Measurements from ENCODE around the gene GAL3ST3. TPM values are rescaled to one million over a fixed set of nuclear protein-coding genes. Genes with fewer than 3 reads are reported as not detected.

The GAL3ST3 gene
- total RNA-seq, 3 donors from 2014 or later: not detected

- H3K4me3 Mint-ChIP-seq: no peak overlapping the region
- no peak for ATAC-seq
- peaks cover 71% of the 10 kb centered on the region for H3K36me3 Mint-ChIP-seq (ENCODE audit: insufficient read depth)
- no peak for DNase-seq
- no peaks in the 10 kb centered on the region for H3K27me3 Mint-ChIP-seq (ENCODE audit: low read depth)
- peaks cover 42% of the 10 kb centered on the region for H3K4me1 Mint-ChIP-seq (ENCODE audit: low read depth)
- no peaks in the 10 kb centered on the region for H3K9me3 Mint-ChIP-seq
Observed at GRCh38 chr11:66062408-66062807, 13.4 kb upstream of the GAL3ST3 start.

DNA sequence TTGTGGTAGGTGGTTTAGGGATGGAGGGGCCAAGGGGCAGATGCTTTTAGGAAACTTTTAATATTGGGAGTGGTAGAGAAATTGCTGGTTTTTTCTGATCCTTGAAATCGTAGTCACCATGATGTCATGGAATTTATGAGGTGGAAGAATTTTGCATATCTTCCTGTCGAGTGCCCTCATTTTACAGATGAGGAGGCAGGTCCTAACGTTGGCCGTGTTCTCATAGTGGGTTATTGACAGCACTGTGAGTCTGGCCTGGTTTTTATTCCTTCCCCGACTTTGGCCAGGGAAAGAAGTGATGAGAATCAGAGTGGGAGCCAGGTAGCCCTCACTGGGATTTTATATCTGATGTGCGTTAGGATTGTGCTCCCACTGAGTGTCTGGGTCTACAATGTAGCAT is 12.3 kb upstream of the GAL3ST3 start:
- Mint-ChIP-seq H3K36me3 (ENCODE audit: insufficient read depth) (peaks cover 68% of the 10 kb centered on the region), H3K4me3 (peak overlapping the region; percentile 57), H3K4me1 (ENCODE audit: low read depth) (peaks cover 31% of the 10 kb centered on the region), H3K27me3 (ENCODE audit: low read depth) (no peaks in the 10 kb centered on the region), H3K9me3 (no peaks in the 10 kb centered on the region)
- ATAC-seq (no peak), DNase-seq (no peak)

DNA sequence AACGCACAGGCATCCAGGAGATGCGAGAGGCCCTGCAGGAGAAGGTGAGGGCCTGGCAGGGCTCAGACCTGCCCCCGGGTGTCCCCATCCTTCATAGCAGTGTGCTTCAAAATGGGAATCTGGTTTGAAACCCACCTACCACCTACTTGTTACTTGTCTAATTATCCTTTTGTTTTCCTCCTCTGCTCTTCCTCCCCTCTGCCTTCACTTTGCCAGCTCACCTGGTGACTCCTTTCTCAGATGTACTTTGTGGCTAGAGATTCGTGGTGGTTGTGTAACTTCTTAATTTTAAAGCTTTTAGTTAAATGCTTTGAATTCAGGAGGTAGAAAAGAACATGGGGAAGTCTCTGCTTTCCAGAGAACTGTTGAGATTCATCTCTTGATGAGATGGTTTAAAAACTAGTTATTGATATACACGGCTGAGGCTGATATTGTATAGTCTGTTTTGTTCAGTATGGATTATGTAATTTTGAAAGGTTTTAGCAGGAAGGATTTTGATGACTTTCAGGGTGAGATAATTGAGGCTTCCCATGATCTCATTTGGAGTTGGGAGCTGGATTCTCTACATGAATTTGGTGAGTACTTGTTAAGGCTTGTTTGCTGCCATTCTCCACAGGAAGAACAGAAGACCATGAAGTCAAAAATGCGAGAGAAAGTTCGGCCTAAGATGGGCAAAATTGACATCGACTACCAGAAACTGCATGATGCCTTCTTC is 11.2 kb upstream of the GAL3ST3 start:
- H3K36me3 Mint-ChIP-seq (ENCODE audit: insufficient read depth): peaks cover 68% of the 10 kb centered on the region
- no peaks in the 10 kb centered on the region for H3K27me3 Mint-ChIP-seq (ENCODE audit: low read depth)
- H3K4me3 Mint-ChIP-seq: no peak overlapping the region
- no peaks in the 10 kb centered on the region for H3K9me3 Mint-ChIP-seq
- ATAC-seq (no peak), DNase-seq (no peak)
- H3K4me1 Mint-ChIP-seq (ENCODE audit: low read depth): peaks cover 29% of the 10 kb centered on the region

DNA sequence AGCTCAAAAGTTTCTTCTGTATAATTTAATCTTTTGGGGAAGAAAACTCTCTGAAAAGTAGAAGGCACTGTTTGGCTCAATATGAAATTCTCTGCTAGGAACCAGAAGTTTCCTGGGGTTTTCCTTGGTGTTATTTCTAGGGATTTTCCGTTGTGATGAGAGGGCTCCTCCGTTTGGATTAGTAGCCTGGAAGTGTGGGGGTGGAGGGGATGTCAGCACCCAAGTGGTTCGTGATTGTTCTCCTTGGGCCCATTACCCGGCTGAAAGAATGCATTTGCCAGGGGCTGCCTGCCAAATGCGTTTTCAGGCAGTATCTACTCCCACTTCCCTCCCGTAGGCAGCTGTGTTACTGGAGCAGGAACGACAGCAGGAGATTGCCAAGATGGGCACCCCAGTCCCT is 7.5 kb upstream of the GAL3ST3 start:
- Mint-ChIP-seq H3K9me3 (no peaks in the 10 kb centered on the region), H3K4me3 (no peak overlapping the region), H3K27me3 (ENCODE audit: low read depth) (no peaks in the 10 kb centered on the region), H3K36me3 (ENCODE audit: insufficient read depth) (peaks cover 56% of the 10 kb centered on the region), H3K4me1 (ENCODE audit: low read depth) (peaks cover 28% of the 10 kb centered on the region)
- DNase-seq (no peak), ATAC-seq (no peak)

- H3K9me3 Mint-ChIP-seq: no peaks in the 10 kb centered on the region
- H3K4me3 Mint-ChIP-seq: peak overlapping the region; percentile 34
- ATAC-seq (no peak), DNase-seq (no peak)
- no peaks in the 10 kb centered on the region for H3K27me3 Mint-ChIP-seq (ENCODE audit: low read depth)
- H3K4me1 Mint-ChIP-seq (ENCODE audit: low read depth): peaks cover 26% of the 10 kb centered on the region
- peaks cover 45% of the 10 kb centered on the region for H3K36me3 Mint-ChIP-seq (ENCODE audit: insufficient read depth)
Observed at GRCh38 chr11:66055021-66055420, 6.1 kb upstream of the GAL3ST3 start.

DNA sequence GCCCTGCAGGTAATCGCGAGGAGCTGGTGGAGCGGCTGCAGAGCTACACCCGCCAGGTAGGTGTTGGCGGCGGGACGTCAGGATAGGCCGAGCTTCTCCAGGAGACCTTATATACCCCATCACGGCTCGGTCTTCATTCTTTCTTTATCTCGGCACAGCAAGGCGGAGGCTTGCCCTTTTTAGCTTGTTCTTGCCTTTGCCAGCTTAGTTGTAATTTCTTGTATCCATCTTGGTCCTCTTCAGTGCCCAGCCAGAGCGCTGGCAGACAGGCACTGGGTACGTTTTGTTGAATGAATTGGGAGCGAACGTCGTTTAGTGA is 3.7 kb upstream of the GAL3ST3 start:
- no peak for ATAC-seq
- Mint-ChIP-seq H3K36me3 (ENCODE audit: insufficient read depth) (peaks cover 31% of the 10 kb centered on the region), H3K4me3 (peak overlapping the region; percentile 100), H3K4me1 (ENCODE audit: low read depth) (peaks cover 29% of the 10 kb centered on the region), H3K9me3 (no peaks in the 10 kb centered on the region), H3K27me3 (ENCODE audit: low read depth) (peaks cover 3% of the 10 kb centered on the region)
- DNase-seq: no peak

- Mint-ChIP-seq H3K4me1 (ENCODE audit: low read depth) (peaks cover 29% of the 10 kb centered on the region), H3K9me3 (no peaks in the 10 kb centered on the region), H3K36me3 (ENCODE audit: insufficient read depth) (peaks cover 28% of the 10 kb centered on the region), H3K4me3 (peak within 1 kb of the TSS; percentile 100), H3K27me3 (ENCODE audit: low read depth) (peaks cover 3% of the 10 kb centered on the region)
- DNase-seq (peak; percentile 92), ATAC-seq (peak; percentile 99)
Observed at GRCh38 chr11:66051766-66052663, 3.1 kb upstream of the GAL3ST3 start, which contains the start of gene SF3B2. Gene SF3B2, plus strand, starts transcription at chr11:66052364. Its CDS starts 21 bp downstream, at chr11:66052385.

- peaks cover 29% of the 10 kb centered on the region for H3K4me1 Mint-ChIP-seq (ENCODE audit: low read depth)
- H3K36me3 Mint-ChIP-seq (ENCODE audit: insufficient read depth): peaks cover 24% of the 10 kb centered on the region
- peaks cover 3% of the 10 kb centered on the region for H3K27me3 Mint-ChIP-seq (ENCODE audit: low read depth)
- H3K4me3 Mint-ChIP-seq: peak overlapping the region; percentile 100
- H3K9me3 Mint-ChIP-seq: no peaks in the 10 kb centered on the region
- DNase-seq (no peak), ATAC-seq (no peak)
Observed at GRCh38 chr11:66051371-66051765, 2.4 kb upstream of the GAL3ST3 start.

DNA sequence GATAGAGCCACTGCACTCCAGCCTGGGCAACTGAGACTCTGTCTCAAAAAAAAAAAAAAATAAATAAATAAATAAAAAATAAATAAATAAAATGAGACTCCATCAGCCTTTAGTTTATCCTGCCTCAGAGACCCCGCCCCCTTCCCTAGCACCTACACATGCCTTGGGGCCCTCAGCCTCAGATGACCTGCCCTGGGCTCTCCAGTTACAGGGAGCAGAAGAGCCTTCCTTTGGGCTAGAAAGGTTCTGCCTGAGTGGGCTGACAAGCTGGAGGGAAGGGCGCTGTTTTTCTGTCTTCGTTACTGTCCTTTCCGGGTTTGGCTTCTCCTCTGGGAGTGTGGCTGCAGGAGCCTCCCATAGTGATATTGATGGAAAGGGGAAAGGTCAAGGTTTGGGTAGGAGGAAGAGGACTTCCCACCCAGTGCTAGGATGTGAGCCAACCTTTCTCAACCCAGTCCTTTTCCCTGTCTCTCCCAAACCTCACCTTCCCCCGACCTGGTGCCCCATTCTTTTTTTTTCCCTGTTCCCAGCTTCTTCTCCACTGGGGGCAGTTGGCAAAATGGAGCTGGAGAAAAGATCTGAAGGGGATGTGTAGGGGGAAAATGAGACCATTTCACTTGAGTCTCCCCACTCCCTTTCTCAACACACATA is 1.7 kb upstream of the GAL3ST3 start:
- H3K27me3 Mint-ChIP-seq (ENCODE audit: low read depth): peaks cover 3% of the 10 kb centered on the region

DNA sequence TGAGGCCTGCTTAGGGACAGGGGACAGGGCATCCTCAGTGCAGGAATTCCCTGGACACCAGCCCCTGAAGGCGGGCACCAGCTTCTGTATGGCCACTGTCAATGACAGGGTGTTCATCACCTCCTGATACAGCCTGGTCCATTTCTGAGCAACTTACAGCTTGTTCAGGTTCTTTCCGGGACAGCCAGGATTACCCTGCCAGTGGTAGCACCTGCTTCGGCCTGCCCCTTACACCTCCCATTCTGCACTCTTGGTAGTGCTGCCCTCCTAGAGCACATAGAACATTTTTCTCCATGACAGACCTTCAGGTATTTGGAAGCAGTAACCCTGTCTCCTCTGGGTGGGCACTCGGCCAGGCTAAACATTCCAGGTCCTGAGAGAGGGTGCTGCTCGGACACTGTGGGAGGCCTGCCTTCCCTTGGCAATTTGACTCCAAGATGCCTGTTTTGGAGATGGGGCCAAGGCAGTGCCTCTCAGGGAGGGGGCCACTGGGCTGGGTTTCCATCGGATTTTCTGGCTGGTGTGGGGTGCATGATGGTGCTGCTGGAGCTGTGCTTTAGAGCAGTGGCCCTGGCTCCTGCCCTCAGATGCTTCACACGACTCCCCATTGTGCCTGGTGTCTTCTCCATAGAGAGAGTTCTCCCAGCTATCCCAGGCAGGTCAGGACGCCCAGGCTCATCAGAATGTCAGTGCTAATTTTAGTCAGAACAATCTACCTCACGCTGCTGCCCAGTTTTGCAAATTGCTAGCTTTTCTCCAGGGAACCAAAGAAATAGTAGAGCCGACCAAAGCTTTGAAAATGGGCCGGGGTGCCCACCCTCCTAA is 1.2 kb downstream of the GAL3ST3 start:
- Mint-ChIP-seq H3K36me3 (ENCODE audit: insufficient read depth) (peaks cover 6% of the 10 kb centered on the region), H3K4me1 (ENCODE audit: low read depth) (peaks cover 31% of the 10 kb centered on the region), H3K27me3 (ENCODE audit: low read depth) (peaks cover 3% of the 10 kb centered on the region), H3K4me3 (no peak overlapping the region), H3K9me3 (no peaks in the 10 kb centered on the region)
- ATAC-seq: no peak
- DNase-seq: no peak

More for the DNA sequence above, 1.7 kb upstream of the GAL3ST3 start:
- ATAC-seq: no peak
- no peak for DNase-seq
- Mint-ChIP-seq H3K36me3 (ENCODE audit: insufficient read depth) (peaks cover 20% of the 10 kb centered on the region), H3K4me1 (ENCODE audit: low read depth) (peaks cover 30% of the 10 kb centered on the region), H3K4me3 (peak overlapping the region; percentile 100), H3K9me3 (no peaks in the 10 kb centered on the region)

GRCh38 chr11:66046901-66047300 is 2.1 kb downstream of the GAL3ST3 start:
- Mint-ChIP-seq H3K4me1 (ENCODE audit: low read depth) (peaks cover 27% of the 10 kb centered on the region), H3K27me3 (ENCODE audit: low read depth) (peaks cover 3% of the 10 kb centered on the region), H3K9me3 (no peaks in the 10 kb centered on the region), H3K36me3 (ENCODE audit: insufficient read depth) (no peaks in the 10 kb centered on the region), H3K4me3 (no peak overlapping the region)
- no peak for DNase-seq
- ATAC-seq: no peak

GRCh38 chr11:66045177-66045639 is 3.8 kb downstream of the GAL3ST3 start:
- peaks cover 3% of the 10 kb centered on the region for H3K27me3 Mint-ChIP-seq (ENCODE audit: low read depth)
- H3K36me3 Mint-ChIP-seq (ENCODE audit: insufficient read depth): no peaks in the 10 kb centered on the region
- peak overlapping the region; percentile 16 for H3K4me3 Mint-ChIP-seq
- DNase-seq (peak; percentile 85), ATAC-seq (peak; percentile 88 to 93)
- H3K9me3 Mint-ChIP-seq: no peaks in the 10 kb centered on the region
- H3K4me1 Mint-ChIP-seq (ENCODE audit: low read depth): peaks cover 18% of the 10 kb centered on the region

GRCh38 chr11:66044757-66045156 is 4.2 kb downstream of the GAL3ST3 start:
- peak overlapping the region; percentile 4 for H3K4me3 Mint-ChIP-seq
- peaks cover 17% of the 10 kb centered on the region for H3K4me1 Mint-ChIP-seq (ENCODE audit: low read depth)
- no peaks in the 10 kb centered on the region for H3K9me3 Mint-ChIP-seq
- H3K27me3 Mint-ChIP-seq (ENCODE audit: low read depth): peaks cover 3% of the 10 kb centered on the region
- no peaks in the 10 kb centered on the region for H3K36me3 Mint-ChIP-seq (ENCODE audit: insufficient read depth)
- ATAC-seq (peak; percentile 68 to 82), DNase-seq (no peak)

All from activated T-cell treated with anti-CD3 and anti-CD28 coated beads, Interleukin-2, amount 50 U/mL, for 4 hours (primary cell).